ENCODE data around the gene ANO3.
"Not testable (repeated sequence)": the region's sequence is repeated elsewhere in the genome, so short reads cannot be mapped to it uniquely, and the experiment has no call there.

Gene ANO3

GRCh38 chr11:26608507-26609146 lies 276.7 kb downstream of the ANO3 start:
- DNase-seq (no peak), ATAC-seq (replicated peaks) (no peak)
- Mint-ChIP-seq H3K4me1 (ENCODE audit: low read depth in 2 of 2) (no peaks in the 10 kb centered on the region), H3K27me3 (no peaks in the 10 kb centered on the region), H3K9me3 (peaks cover 15 to 44% of the 10 kb centered on the region in 2 donors), H3K27ac (no peak overlapping the region), H3K4me3 (no peak overlapping the region), H3K36me3 (ENCODE audit: insufficient read depth) (no peaks in the 10 kb centered on the region)

- peaks cover 7 to 27% of the 10 kb centered on the region in 2 donors for H3K9me3 Mint-ChIP-seq
- no peak for DNase-seq
- H3K27ac Mint-ChIP-seq: no peak overlapping the region
- ATAC-seq (replicated peaks): no peak
- H3K27me3 Mint-ChIP-seq: no peaks in the 10 kb centered on the region
- no peak overlapping the region for H3K4me3 Mint-ChIP-seq
- no peaks in the 10 kb centered on the region for H3K36me3 Mint-ChIP-seq (ENCODE audit: insufficient read depth)
- H3K4me1 Mint-ChIP-seq (ENCODE audit: low read depth in 2 of 2): no peaks in the 10 kb centered on the region
Observed at GRCh38 chr11:26613759-26614158, 281.8 kb downstream of the ANO3 start.

GRCh38 chr11:26618441-26618840 lies 286.5 kb downstream of the ANO3 start:
- H3K4me3 Mint-ChIP-seq: no peak overlapping the region
- ATAC-seq (replicated peaks) (no peak), DNase-seq (no peak)
- no peak overlapping the region for H3K27ac Mint-ChIP-seq
- no peaks in the 10 kb centered on the region for H3K27me3 Mint-ChIP-seq
- H3K36me3 Mint-ChIP-seq (ENCODE audit: insufficient read depth): no peaks in the 10 kb centered on the region
- H3K4me1 Mint-ChIP-seq (ENCODE audit: low read depth in 2 of 2): no peaks in the 10 kb centered on the region
- H3K9me3 Mint-ChIP-seq: peaks cover 7 to 11% of the 10 kb centered on the region in 2 donors

- H3K4me3 Mint-ChIP-seq: no peak overlapping the region
- ATAC-seq (replicated peaks) (no peak), DNase-seq (no peak)
- no peak overlapping the region for H3K27ac Mint-ChIP-seq
- H3K36me3 Mint-ChIP-seq (ENCODE audit: insufficient read depth): no peaks in the 10 kb centered on the region
- no peaks in the 10 kb centered on the region for H3K4me1 Mint-ChIP-seq (ENCODE audit: low read depth in 2 of 2)
- no peaks in the 10 kb centered on the region for H3K27me3 Mint-ChIP-seq
- peaks cover 5 to 11% of the 10 kb centered on the region in 2 donors for H3K9me3 Mint-ChIP-seq
Observed at GRCh38 chr11:26620282-26621045, 288.5 kb downstream of the ANO3 start.

GRCh38 chr11:26621132-26621531 lies 289.2 kb downstream of the ANO3 start:
- no peak for ATAC-seq (replicated peaks)
- H3K27me3 Mint-ChIP-seq: no peaks in the 10 kb centered on the region
- no peak overlapping the region for H3K27ac Mint-ChIP-seq
- H3K4me3 Mint-ChIP-seq: no peak overlapping the region
- H3K4me1 Mint-ChIP-seq (ENCODE audit: low read depth in 2 of 2): no peaks in the 10 kb centered on the region
- DNase-seq: no peak
- no peaks in the 10 kb centered on the region for H3K36me3 Mint-ChIP-seq (ENCODE audit: insufficient read depth)
- H3K9me3 Mint-ChIP-seq: peaks cover 5 to 18% of the 10 kb centered on the region in 2 donors

- Mint-ChIP-seq H3K4me1 (ENCODE audit: low read depth in 2 of 2) (no peaks in the 10 kb centered on the region), H3K36me3 (ENCODE audit: insufficient read depth) (no peaks in the 10 kb centered on the region), H3K4me3 (no peak overlapping the region), H3K27ac (no peak overlapping the region), H3K9me3 (peaks cover 5 to 22% of the 10 kb centered on the region in 2 donors), H3K27me3 (no peaks in the 10 kb centered on the region)
- DNase-seq (no peak), ATAC-seq (replicated peaks) (no peak)
Observed at GRCh38 chr11:26622181-26622580, 290.3 kb downstream of the ANO3 start.

GRCh38 chr11:26623076-26623659 lies 291.2 kb downstream of the ANO3 start:
- no peak for ATAC-seq (replicated peaks)

GRCh38 chr11:26626346-26626745 lies 294.4 kb downstream of the ANO3 start:
- ATAC-seq (replicated peaks): no peak
- Mint-ChIP-seq H3K27ac (no peak overlapping the region), H3K9me3 (peaks cover 4 to 16% of the 10 kb centered on the region in 2 donors), H3K4me1 (ENCODE audit: low read depth in 2 of 2) (no peaks in the 10 kb centered on the region), H3K36me3 (ENCODE audit: insufficient read depth) (no peaks in the 10 kb centered on the region), H3K27me3 (no peaks in the 10 kb centered on the region), H3K4me3 (no peak overlapping the region)
- no peak for DNase-seq

More at GRCh38 chr11:26623076-26623659, 291.2 kb downstream of the ANO3 start:
- no peak for DNase-seq
- Mint-ChIP-seq H3K36me3 (ENCODE audit: insufficient read depth) (no peaks in the 10 kb centered on the region), H3K4me3 (no peak overlapping the region), H3K4me1 (ENCODE audit: low read depth in 2 of 2) (no peaks in the 10 kb centered on the region), H3K27ac (no peak overlapping the region), H3K27me3 (no peaks in the 10 kb centered on the region), H3K9me3 (peaks cover 7 to 22% of the 10 kb centered on the region in 2 donors)

GRCh38 chr11:26632691-26633159 lies 300.8 kb downstream of the ANO3 start:
- DNase-seq: no peak
- Mint-ChIP-seq H3K27ac (no peak overlapping the region), H3K36me3 (ENCODE audit: insufficient read depth) (no peaks in the 10 kb centered on the region), H3K4me3 (no peak overlapping the region), H3K27me3 (no peaks in the 10 kb centered on the region), H3K4me1 (ENCODE audit: low read depth in 2 of 2) (no peaks in the 10 kb centered on the region), H3K9me3 (peaks cover 0 to 6% of the 10 kb centered on the region in 2 donors)
- ATAC-seq (replicated peaks): no peak

GRCh38 chr11:26643314-26643713 lies 311.4 kb downstream of the ANO3 start:
- DNase-seq; H3K27ac Mint-ChIP-seq; H3K36me3 Mint-ChIP-seq (ENCODE audit: insufficient read depth); H3K9me3 Mint-ChIP-seq; H3K27me3 Mint-ChIP-seq; H3K4me1 Mint-ChIP-seq (ENCODE audit: low read depth in 2 of 2); ATAC-seq (replicated peaks); H3K4me3 Mint-ChIP-seq: not testable (repeated sequence)

- DNase-seq (no peak), ATAC-seq (replicated peaks) (no peak)
- no peaks in the 10 kb centered on the region for H3K27me3 Mint-ChIP-seq
- no peak overlapping the region for H3K27ac Mint-ChIP-seq
- H3K9me3 Mint-ChIP-seq: peaks cover 0 to 2% of the 10 kb centered on the region in 2 donors
- no peaks in the 10 kb centered on the region for H3K4me1 Mint-ChIP-seq (ENCODE audit: low read depth in 2 of 2)
- H3K36me3 Mint-ChIP-seq (ENCODE audit: insufficient read depth): no peaks in the 10 kb centered on the region
- no peak overlapping the region for H3K4me3 Mint-ChIP-seq
Observed at GRCh38 chr11:26649884-26650283, 318.0 kb downstream of the ANO3 start.

- H3K9me3 Mint-ChIP-seq: peaks cover 0 to 2% of the 10 kb centered on the region in 2 donors
- no peaks in the 10 kb centered on the region for H3K27me3 Mint-ChIP-seq
- H3K36me3 Mint-ChIP-seq (ENCODE audit: insufficient read depth): no peaks in the 10 kb centered on the region
- no peak for DNase-seq
- H3K4me1 Mint-ChIP-seq (ENCODE audit: low read depth in 2 of 2): no peaks in the 10 kb centered on the region
- no peak overlapping the region for H3K27ac Mint-ChIP-seq
- H3K4me3 Mint-ChIP-seq: no peak overlapping the region
- ATAC-seq (replicated peaks): no peak
Observed at GRCh38 chr11:26651916-26652315, 320.0 kb downstream of the ANO3 start.

- no peak overlapping the region for H3K27ac Mint-ChIP-seq
- no peaks in the 10 kb centered on the region for H3K27me3 Mint-ChIP-seq
- no peak overlapping the region for H3K4me3 Mint-ChIP-seq
- H3K9me3 Mint-ChIP-seq: peaks cover 0 to 2% of the 10 kb centered on the region in 2 donors
- no peaks in the 10 kb centered on the region for H3K4me1 Mint-ChIP-seq (ENCODE audit: low read depth in 2 of 2)
- DNase-seq (no peak), ATAC-seq (replicated peaks) (no peak)
- no peaks in the 10 kb centered on the region for H3K36me3 Mint-ChIP-seq (ENCODE audit: insufficient read depth)
Observed at GRCh38 chr11:26655287-26655686, 323.4 kb downstream of the ANO3 start.

GRCh38 chr11:26662916-26663315 lies 331.0 kb downstream of the ANO3 start:
- H3K36me3 Mint-ChIP-seq (ENCODE audit: insufficient read depth): no peaks in the 10 kb centered on the region

More at GRCh38 chr11:26662916-26663315, 331.0 kb downstream of the ANO3 start:
- no peaks in the 10 kb centered on the region for H3K4me1 Mint-ChIP-seq (ENCODE audit: low read depth in 2 of 2)
- DNase-seq (no peak), ATAC-seq (replicated peaks) (no peak)
- H3K27me3 Mint-ChIP-seq: no peaks in the 10 kb centered on the region
- no peak overlapping the region for H3K27ac Mint-ChIP-seq
- no peak overlapping the region for H3K4me3 Mint-ChIP-seq
- H3K9me3 Mint-ChIP-seq: peaks cover 0 to 7% of the 10 kb centered on the region in 2 donors

Measured in effector memory CD8-positive, alpha-beta T cell (primary cell).